Cardiac fibroblast (primary cell): Measurements from ENCODE around the gene UNC79.

ENCODE experiments used
- DNase-seq, 2 donors: peaks; one replicate each; pipeline versions ENCODE4 v3.0.0 to v3.0.0-alpha.2; 2010; ENCODE audit warnings: low read depth in 2 of 2
- H3K4me3 ChIP-seq, 2 donors: replicated peaks in 1 of 2; 1 replicate in 1 of 2; 2 replicates in 1 of 2; pipeline ENCODE4 v1.5.1; 2011; ENCODE audit warnings: low read depth in 2 of 2, low read length in 2 of 2, mild to moderate bottlenecking in 2 of 2, moderate library complexity in 1 of 2
- CTCF ChIP-seq: IDR thresholded peaks from one replicate; pipeline ENCODE4 v1.5.1; 2011; ENCODE audit warnings: low read depth, mild to moderate bottlenecking, low read length, inconsistent platforms

Gene UNC79

GRCh38 chr14:93693914-93694313 is 263.2 kb downstream of the UNC79 start:
- no peak for TF ChIP-seq CTCF
- no peak for DNase-seq
- no peak overlapping the region for H3K4me3 ChIP-seq

GRCh38 chr14:93700928-93701327 is 270.2 kb downstream of the UNC79 start:
- no peak for TF ChIP-seq CTCF
- no peak overlapping the region for H3K4me3 ChIP-seq
- no peak for DNase-seq

GRCh38 chr14:93701562-93701961 is 270.8 kb downstream of the UNC79 start:
- TF ChIP-seq CTCF: no peak
- H3K4me3 ChIP-seq: no peak overlapping the region
- DNase-seq: no peak

- TF ChIP-seq CTCF: no peak
- H3K4me3 ChIP-seq: no peak overlapping the region
- DNase-seq: no peak
Observed at GRCh38 chr14:93702946-93703345, 272.2 kb downstream of the UNC79 start.

GRCh38 chr14:93703941-93704340 is 273.2 kb downstream of the UNC79 start:
- no peak for DNase-seq
- TF ChIP-seq CTCF: no peak
- no peak overlapping the region for H3K4me3 ChIP-seq

GRCh38 chr14:93705513-93706156 is 274.9 kb downstream of the UNC79 start:
- no peak overlapping the region for H3K4me3 ChIP-seq
- DNase-seq: no peak
- no peak for TF ChIP-seq CTCF
